ES-I3 (cell line): Measurements from ENCODE around the gene MS4A8.
"Not testable (repeated sequence)": the region's sequence is repeated elsewhere in the genome, so short reads cannot be mapped to it uniquely, and the experiment has no call there.

Experiments
- H3K36me3 ChIP-seq: 2 replicates; pipeline ENCODE4 v1.6.1; 2013; ENCODE audit warnings: mild to moderate bottlenecking, low read length, control low read depth, moderate library complexity; ENCODE audit not compliant: insufficient read depth
- H3K4me1 ChIP-seq: 2 replicates; pipeline ENCODE4 v1.6.1; 2013; ENCODE audit warnings: mild to moderate bottlenecking, control low read depth, low read length; ENCODE audit not compliant: insufficient read depth
- H3K9ac ChIP-seq: 2 replicates; pipeline ENCODE4 v1.6.1; 2013; ENCODE audit warnings: low read depth, mild to moderate bottlenecking, low read length, moderate library complexity
- H3K9me3 ChIP-seq: 2 replicates; pipeline ENCODE4 v1.6.1; 2013; ENCODE audit warnings: mild to moderate bottlenecking, low read length, moderate library complexity; ENCODE audit not compliant: control insufficient read depth, insufficient read depth

The MS4A8 gene

GRCh38 chr11:60699284-60699691, at the start of gene MS4A8:
Gene MS4A8, plus strand, starts transcription at chr11:60699612. Its CDS starts 1,249 bp downstream, at chr11:60700861.
- Histone ChIP-seq H3K36me3 (no peaks in the 10 kb centered on the region), H3K4me1 (no peaks in the 10 kb centered on the region), H3K9ac (no peak within 1 kb of the TSS), H3K9me3 (no peaks in the 10 kb centered on the region)

- Histone ChIP-seq H3K36me3 (no peaks in the 10 kb centered on the region), H3K9me3 (no peaks in the 10 kb centered on the region), H3K9ac (no peak overlapping the region), H3K4me1 (no peaks in the 10 kb centered on the region)
Observed at GRCh38 chr11:60657888-60658287, 41.5 kb upstream of the MS4A8 start.

GRCh38 chr11:60658409-60658808, 41.0 kb upstream of the MS4A8 start:
- no peak overlapping the region for H3K9ac ChIP-seq
- no peaks in the 10 kb centered on the region for H3K36me3 ChIP-seq
- no peaks in the 10 kb centered on the region for H3K9me3 ChIP-seq
- H3K4me1 ChIP-seq, result no peaks in the 10 kb centered on the region

DNA sequence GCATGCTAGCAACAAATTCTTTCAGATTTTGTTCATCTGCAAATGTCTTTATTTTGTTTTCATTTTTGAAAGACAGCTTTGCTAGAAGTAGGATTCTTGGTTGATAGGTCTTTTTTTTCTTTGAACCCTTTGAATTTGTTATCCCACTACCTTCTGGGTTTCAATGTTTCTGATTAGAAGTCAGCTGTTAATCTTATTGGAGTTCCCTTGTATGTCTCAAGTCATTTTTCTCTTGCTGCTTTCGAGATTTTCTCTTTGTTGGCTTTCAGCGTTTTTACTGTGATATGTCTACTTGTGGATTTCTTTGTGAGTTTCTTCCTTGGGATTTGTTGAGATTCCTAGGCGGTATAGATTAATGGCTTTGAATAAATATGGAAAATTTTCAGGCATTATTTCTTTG, 27.2 kb upstream of the MS4A8 start:
- Histone ChIP-seq H3K9me3 (peaks cover 5% of the 10 kb centered on the region), H3K36me3 (no peaks in the 10 kb centered on the region), H3K4me1 (no peaks in the 10 kb centered on the region), H3K9ac (no peak overlapping the region)

DNA sequence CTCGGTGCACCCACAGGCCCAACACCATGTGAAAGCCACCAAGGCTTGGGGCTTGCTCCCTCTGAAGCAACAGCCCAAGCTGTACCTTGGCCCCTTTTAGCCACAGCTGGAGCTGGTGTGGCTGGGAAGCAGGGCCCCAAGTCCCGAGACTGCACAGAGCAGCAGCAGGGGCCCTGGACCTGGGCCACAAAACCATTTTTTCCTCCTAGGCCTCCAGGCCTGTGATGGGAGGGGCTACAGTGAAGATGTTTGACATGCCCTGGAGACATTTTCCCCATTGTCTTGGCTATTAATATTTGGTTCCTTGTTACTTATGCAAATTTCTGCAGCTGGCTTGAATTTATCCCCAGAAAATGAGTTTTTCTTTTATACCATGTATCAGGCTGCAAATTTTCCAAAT, 21.2 kb upstream of the MS4A8 start:
- not testable (repeated sequence) for H3K9ac ChIP-seq, H3K36me3 ChIP-seq, H3K4me1 ChIP-seq
- peaks cover 18% of the 10 kb centered on the region for H3K9me3 ChIP-seq

- H3K36me3 ChIP-seq, result no peaks in the 10 kb centered on the region
- H3K9ac ChIP-seq, result no peak overlapping the region
- H3K9me3 ChIP-seq, result peaks cover 18% of the 10 kb centered on the region
- H3K4me1 ChIP-seq, result no peaks in the 10 kb centered on the region
Observed at GRCh38 chr11:60679879-60680278, 19.5 kb upstream of the MS4A8 start.

DNA sequence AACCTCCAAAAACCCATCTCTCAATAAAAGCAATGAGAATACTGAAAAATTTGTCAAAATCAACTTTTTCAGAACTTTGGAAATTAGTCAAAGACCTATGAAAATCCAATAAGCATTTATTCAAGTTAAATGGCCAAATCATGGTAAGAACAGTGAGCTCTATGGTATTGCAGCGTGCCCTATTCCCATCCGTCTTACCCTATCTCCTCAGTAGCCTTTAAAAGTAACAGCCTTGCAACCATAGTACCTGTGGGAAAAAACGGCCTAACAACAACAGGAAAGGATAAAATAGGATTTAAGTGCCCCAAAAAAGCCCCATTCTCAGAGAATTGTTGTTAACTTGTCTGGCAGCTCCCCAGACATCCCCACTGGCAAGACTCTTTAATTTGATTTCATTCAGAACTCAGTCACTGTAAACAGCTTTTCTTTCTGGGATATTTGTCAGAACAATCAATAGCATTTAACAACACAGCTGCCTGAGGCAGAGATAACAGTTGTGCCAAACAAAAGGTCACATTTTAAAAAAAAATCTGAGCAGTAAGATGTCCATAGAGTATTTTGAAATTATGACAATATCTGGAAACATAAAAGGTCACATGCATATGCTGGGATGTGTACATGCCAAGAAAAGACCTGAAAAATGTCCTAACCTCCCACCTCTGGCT, 18.8 kb upstream of the MS4A8 start:
- H3K36me3 ChIP-seq, result no peaks in the 10 kb centered on the region
- H3K9ac ChIP-seq, result no peak overlapping the region
- peaks cover 18% of the 10 kb centered on the region for H3K9me3 ChIP-seq
- H3K4me1 ChIP-seq, result no peaks in the 10 kb centered on the region

GRCh38 chr11:60684541-60684848, 14.9 kb upstream of the MS4A8 start:
- H3K36me3 ChIP-seq, H3K9me3 ChIP-seq, H3K4me1 ChIP-seq, H3K9ac ChIP-seq: not testable (repeated sequence)

GRCh38 chr11:60691661-60692060, 7.8 kb upstream of the MS4A8 start:
- no peaks in the 10 kb centered on the region for H3K9me3 ChIP-seq
- H3K36me3 ChIP-seq, result no peaks in the 10 kb centered on the region
- H3K4me1 ChIP-seq, result no peaks in the 10 kb centered on the region
- no peak overlapping the region for H3K9ac ChIP-seq

- H3K4me1 ChIP-seq, result no peaks in the 10 kb centered on the region
Observed at GRCh38 chr11:60699936-60700335, 524 bp downstream of the MS4A8 start.

GRCh38 chr11:60700689-60701468, 1.5 kb downstream of the MS4A8 start:
- no peaks in the 10 kb centered on the region for H3K4me1 ChIP-seq
- no peak overlapping the region for H3K9ac ChIP-seq
- no peaks in the 10 kb centered on the region for H3K36me3 ChIP-seq
- H3K9me3 ChIP-seq, result no peaks in the 10 kb centered on the region

More at GRCh38 chr11:60699936-60700335, 524 bp downstream of the MS4A8 start:
- H3K9me3 ChIP-seq, result no peaks in the 10 kb centered on the region
- H3K36me3 ChIP-seq, result no peaks in the 10 kb centered on the region
- H3K9ac ChIP-seq, result no peak overlapping the region

DNA sequence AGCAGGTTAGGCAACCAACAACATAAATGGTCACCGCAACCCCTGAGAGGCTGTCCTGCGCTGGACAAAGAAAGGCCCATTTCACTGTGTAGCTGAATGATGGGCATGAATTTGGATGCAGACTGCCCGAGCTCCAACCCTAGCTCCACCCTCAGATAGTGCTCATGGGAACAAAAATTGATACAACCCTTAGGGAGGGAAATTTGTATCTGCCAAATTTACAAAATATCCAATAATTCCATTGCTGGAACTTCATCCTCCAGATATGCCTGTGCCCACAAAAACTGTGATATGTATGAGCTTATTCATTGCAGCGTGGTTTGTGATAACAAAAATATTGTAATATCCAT, 2.0 kb downstream of the MS4A8 start:
- Histone ChIP-seq H3K36me3 (no peaks in the 10 kb centered on the region), H3K9ac (no peak overlapping the region), H3K4me1 (no peaks in the 10 kb centered on the region), H3K9me3 (no peaks in the 10 kb centered on the region)

DNA sequence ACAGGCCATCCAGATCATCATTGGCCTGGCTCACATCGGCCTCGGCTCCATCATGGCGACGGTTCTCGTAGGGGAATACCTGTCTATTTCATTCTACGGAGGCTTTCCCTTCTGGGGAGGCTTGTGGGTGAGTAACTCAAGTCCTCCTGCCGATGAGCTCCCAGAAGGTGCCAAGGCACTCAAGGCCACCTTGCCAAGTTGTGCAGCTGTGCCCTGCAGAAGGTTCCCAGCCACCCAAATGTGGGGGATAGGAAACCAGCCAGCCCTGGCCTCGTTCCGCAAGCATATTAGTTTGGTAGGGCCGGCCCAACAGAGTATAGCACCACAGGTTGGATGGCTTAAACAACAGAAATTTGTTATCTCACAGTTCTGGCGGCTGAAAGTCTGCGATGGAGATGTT, 4.0 kb downstream of the MS4A8 start:
- no peak overlapping the region for H3K9ac ChIP-seq
- no peaks in the 10 kb centered on the region for H3K36me3 ChIP-seq
- H3K9me3 ChIP-seq, result no peaks in the 10 kb centered on the region
- H3K4me1 ChIP-seq, result no peaks in the 10 kb centered on the region

- Histone ChIP-seq H3K36me3 (no peaks in the 10 kb centered on the region), H3K9ac (no peak overlapping the region), H3K4me1 (no peaks in the 10 kb centered on the region), H3K9me3 (no peaks in the 10 kb centered on the region)
Observed at GRCh38 chr11:60705895-60706294, 6.5 kb downstream of the MS4A8 start.

GRCh38 chr11:60706931-60707330, 7.5 kb downstream of the MS4A8 start:
- H3K4me1 ChIP-seq, result no peaks in the 10 kb centered on the region
- H3K9ac ChIP-seq, result no peak overlapping the region
- H3K9me3 ChIP-seq, result no peaks in the 10 kb centered on the region
- H3K36me3 ChIP-seq, result no peaks in the 10 kb centered on the region
